ENCODE results near the gene MUC6. TPM values are rescaled to one million over a fixed set of nuclear protein-coding genes. Genes with fewer than 3 reads are reported as not detected.
A peak's percentile ranks its signal among the peaks of the same experiment; 100 is the strongest.

The MUC6 gene
- total and polyA plus RNA-seq, 4 donors = 1.3 to 2.2 TPM; not detected in 2

DNA sequence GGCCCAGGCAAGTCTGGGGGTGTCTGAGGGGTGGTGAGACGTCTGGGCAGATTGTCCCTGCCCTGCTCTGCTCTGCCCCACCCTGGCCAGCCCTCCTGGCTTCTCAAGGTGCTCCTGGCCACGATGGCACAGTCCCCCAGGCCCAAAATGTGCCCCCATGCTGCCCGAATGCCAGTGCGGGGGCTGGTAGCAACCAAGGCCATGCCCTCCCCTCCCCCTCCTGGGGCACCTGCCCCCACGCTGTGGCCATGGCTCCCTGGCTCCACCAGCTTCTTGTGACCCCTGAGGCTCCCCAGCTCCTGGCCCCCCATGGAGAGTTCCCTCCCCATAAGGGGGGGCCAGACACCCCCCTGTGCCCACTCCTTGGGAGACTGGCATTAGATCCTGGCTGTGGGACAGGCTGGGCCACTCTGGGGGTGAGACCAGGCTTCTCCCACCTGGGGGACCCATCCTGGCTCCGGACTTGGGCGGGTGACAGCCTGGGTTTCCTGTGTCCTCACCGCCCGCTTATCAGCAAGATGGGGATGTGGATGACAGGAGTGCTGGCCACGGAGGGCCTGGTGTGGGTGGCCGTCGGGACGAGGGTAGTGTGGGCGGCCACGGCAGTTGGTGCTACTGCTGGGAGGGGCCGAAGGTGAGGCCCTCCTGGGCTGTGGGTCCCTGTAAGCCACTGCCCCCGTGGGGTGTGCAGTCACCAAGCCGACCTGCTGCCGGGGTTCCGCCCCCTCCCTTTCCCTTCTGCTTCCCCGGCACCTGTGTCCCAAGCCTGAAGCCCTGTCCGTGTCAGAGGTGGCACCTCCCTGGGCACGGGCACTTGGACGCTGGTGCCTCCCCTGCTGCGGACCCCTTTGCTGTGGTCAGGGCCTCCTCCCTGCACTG, 15.9 kb upstream of the MUC6 start:
- no peak for DNase-seq (ENCODE audit: low read depth in 4 of 6, low spot score in 6 of 6)
- H3K4me3 ChIP-seq (ENCODE audit: low read depth, low read length) = no peak overlapping the region
- H3K36me3 ChIP-seq (ENCODE audit: control insufficient read depth, insufficient read depth, low read length) = no peaks in the 10 kb centered on the region
- no peaks in the 10 kb centered on the region for H3K27me3 ChIP-seq (ENCODE audit: control insufficient read depth, insufficient read depth, low read length)
- WGBS (ENCODE audit: insufficient coverage) = 89% methylated on average over 25 of the region's 25 CpGs
- H3K27ac ChIP-seq (ENCODE audit: low read depth, low read length) = no peak overlapping the region
- H3K4me1 ChIP-seq (ENCODE audit: control insufficient read depth, insufficient read depth, low read length) = peaks cover 25% of the 10 kb centered on the region
- no peaks in the 10 kb centered on the region for H3K9me3 ChIP-seq (ENCODE audit: control insufficient read depth, insufficient read depth, low read length)

DNA sequence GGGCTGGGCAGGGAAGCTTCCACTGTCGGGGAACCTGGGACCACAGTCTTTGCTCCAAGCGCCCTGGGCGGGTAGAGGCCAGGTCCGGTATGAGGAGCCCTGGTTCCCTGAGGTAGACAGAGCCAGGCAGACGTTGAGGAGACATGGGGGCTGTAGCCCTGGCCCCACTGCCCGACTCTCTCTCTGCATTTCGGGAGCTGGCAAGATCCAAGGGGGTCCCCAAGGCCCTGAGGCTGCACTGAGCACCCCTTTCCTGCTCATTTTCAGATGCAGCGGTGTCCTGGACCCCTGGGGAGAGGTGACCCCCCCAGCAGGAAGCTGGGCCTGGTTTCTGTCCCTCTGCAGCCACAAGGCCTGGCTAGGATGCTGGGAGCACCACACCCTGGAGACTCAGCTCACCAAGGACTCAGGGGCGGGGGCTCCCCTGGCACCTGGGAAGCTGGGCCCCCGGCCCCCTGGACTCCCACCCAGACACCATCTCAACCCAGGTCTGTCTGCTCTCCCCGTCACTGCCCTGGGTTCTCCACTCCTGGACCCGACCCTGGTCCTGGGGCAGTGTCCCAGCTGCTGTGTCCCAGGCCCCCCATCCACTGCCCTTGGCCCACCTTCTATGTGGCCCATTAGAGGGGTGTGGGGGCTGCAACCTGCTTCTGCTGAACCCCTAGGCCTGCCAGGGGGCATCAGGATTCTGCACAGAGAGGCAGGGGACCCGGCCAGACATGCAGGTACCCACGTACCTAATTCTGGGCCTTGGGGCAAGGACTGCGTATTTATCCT, 15.0 kb upstream of the MUC6 start:
- Histone ChIP-seq H3K36me3 (ENCODE audit: control insufficient read depth, insufficient read depth, low read length) (no peaks in the 10 kb centered on the region), H3K9me3 (ENCODE audit: control insufficient read depth, insufficient read depth, low read length) (no peaks in the 10 kb centered on the region), H3K27ac (ENCODE audit: low read depth, low read length) (no peak overlapping the region), H3K4me3 (ENCODE audit: low read depth, low read length) (no peak overlapping the region), H3K4me1 (ENCODE audit: control insufficient read depth, insufficient read depth, low read length) (peaks cover 25% of the 10 kb centered on the region), H3K27me3 (ENCODE audit: control insufficient read depth, insufficient read depth, low read length) (no peaks in the 10 kb centered on the region)
- 74% methylated on average over 14 of the region's 15 CpGs for WGBS (ENCODE audit: insufficient coverage)
- DNase-seq (ENCODE audit: low read depth in 4 of 6, low spot score in 6 of 6) = no peak

GRCh38 chr11:1050581-1051355, 14.2 kb upstream of the MUC6 start:
- DNase-seq (ENCODE audit: low read depth in 4 of 6, low spot score in 6 of 6) = peak in 5 of 6 donors; percentile 7 to 87 (median 20)

DNA sequence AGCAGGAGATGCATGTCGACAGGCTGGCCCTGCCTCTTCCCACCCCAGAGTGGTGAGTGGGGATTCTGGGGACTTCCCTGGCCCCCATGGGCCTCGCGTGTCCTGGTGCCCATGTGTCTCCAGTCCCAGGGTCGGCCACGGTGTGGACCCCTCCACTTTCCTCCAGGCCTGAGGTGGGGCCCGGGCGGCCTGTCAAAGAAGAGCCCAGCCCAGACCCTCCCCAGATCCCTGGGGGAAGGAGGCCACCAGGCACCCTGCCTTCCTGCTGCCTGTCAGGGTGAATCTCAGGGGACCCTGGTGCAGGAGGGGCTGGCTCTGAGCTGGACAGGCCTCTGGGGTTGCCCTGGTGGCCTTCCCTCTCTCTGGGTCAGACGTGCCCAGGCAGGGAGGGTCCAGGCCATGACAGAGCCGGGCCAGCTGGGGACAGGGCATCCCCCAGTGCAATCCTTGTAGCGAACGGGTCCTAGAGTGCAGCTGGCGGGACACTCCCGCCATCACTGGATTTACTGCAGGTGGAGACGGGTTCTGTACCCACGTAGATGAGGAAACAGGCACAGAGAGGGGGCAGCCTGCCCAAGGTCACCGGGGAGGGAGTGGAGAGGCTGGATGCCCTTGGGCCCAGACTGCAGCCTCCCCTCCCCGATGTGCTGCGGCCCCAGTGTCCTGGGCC, 13.5 kb upstream of the MUC6 start:
- 88% methylated on average over 17 of the region's 18 CpGs for WGBS (ENCODE audit: insufficient coverage)
- H3K27ac ChIP-seq (ENCODE audit: low read depth, low read length) = no peak overlapping the region
- H3K4me1 ChIP-seq (ENCODE audit: control insufficient read depth, insufficient read depth, low read length) = peaks cover 25% of the 10 kb centered on the region
- H3K4me3 ChIP-seq (ENCODE audit: low read depth, low read length) = no peak overlapping the region
- H3K36me3 ChIP-seq (ENCODE audit: control insufficient read depth, insufficient read depth, low read length) = no peaks in the 10 kb centered on the region
- H3K27me3 ChIP-seq (ENCODE audit: control insufficient read depth, insufficient read depth, low read length) = no peaks in the 10 kb centered on the region
- no peaks in the 10 kb centered on the region for H3K9me3 ChIP-seq (ENCODE audit: control insufficient read depth, insufficient read depth, low read length)
- DNase-seq (ENCODE audit: low read depth in 4 of 6, low spot score in 6 of 6) = no peak

More at GRCh38 chr11:1050581-1051355, 14.2 kb upstream of the MUC6 start:
- 61% methylated on average over 37 of the region's 39 CpGs for WGBS (ENCODE audit: insufficient coverage)
- H3K27ac ChIP-seq (ENCODE audit: low read depth, low read length) = no peak overlapping the region
- H3K4me3 ChIP-seq (ENCODE audit: low read depth, low read length) = no peak overlapping the region
- no peaks in the 10 kb centered on the region for H3K27me3 ChIP-seq (ENCODE audit: control insufficient read depth, insufficient read depth, low read length)
- no peaks in the 10 kb centered on the region for H3K36me3 ChIP-seq (ENCODE audit: control insufficient read depth, insufficient read depth, low read length)
- no peaks in the 10 kb centered on the region for H3K9me3 ChIP-seq (ENCODE audit: control insufficient read depth, insufficient read depth, low read length)
- H3K4me1 ChIP-seq (ENCODE audit: control insufficient read depth, insufficient read depth, low read length) = peaks cover 25% of the 10 kb centered on the region

DNA sequence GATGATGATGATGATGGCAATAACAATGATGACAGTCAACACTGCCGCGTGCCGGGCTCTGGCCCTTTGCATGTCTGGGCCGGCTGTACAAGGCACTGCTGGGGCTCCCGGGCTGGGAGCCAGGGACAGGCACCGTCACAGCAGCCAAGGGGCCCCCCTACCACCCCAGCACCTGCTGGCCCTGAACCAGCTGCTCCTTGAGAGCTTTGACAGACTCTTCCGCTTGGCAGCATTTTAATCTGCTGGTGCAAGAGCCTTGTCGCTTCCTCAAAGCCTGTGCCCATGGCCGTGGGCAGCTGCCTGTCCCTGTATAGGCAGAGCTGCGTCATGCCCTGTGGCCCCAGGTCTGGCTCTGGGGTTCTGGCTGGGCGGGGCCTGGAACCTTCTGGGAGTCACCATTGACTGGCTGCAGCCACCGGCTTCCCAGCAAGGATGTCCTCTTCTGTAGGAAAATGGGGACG, 12.9 kb upstream of the MUC6 start:
- Histone ChIP-seq H3K36me3 (ENCODE audit: control insufficient read depth, insufficient read depth, low read length) (no peaks in the 10 kb centered on the region), H3K27ac (ENCODE audit: low read depth, low read length) (no peak overlapping the region), H3K27me3 (ENCODE audit: control insufficient read depth, insufficient read depth, low read length) (no peaks in the 10 kb centered on the region), H3K4me1 (ENCODE audit: control insufficient read depth, insufficient read depth, low read length) (peaks cover 22% of the 10 kb centered on the region), H3K4me3 (ENCODE audit: low read depth, low read length) (no peak overlapping the region), H3K9me3 (ENCODE audit: control insufficient read depth, insufficient read depth, low read length) (no peaks in the 10 kb centered on the region)
- peak in 2 of 6 donors; percentile 24 to 25 for DNase-seq (ENCODE audit: low read depth in 4 of 6, low spot score in 6 of 6)
- WGBS (ENCODE audit: insufficient coverage) = 40% methylated on average over 13 of the region's 13 CpGs

DNA sequence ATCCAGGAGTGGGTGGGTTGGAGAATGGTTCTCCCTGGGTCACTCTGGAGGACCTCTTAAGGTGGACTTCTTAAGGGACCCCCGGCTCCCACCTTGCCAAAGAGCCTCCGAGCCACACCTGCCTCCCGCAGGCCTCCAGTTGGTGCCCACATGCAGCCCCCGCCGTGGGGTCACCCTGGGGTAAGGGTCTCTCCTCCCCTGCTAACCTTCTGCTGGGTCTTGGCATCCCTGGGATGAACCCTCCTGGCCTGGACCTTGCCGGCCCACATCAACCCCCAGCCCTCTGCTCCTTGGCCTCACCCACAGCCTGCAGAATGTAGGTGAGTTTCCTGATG, 12.5 kb upstream of the MUC6 start:
- Histone ChIP-seq H3K27ac (ENCODE audit: low read depth, low read length) (no peak overlapping the region), H3K4me1 (ENCODE audit: control insufficient read depth, insufficient read depth, low read length) (peaks cover 18% of the 10 kb centered on the region), H3K4me3 (ENCODE audit: low read depth, low read length) (no peak overlapping the region), H3K27me3 (ENCODE audit: control insufficient read depth, insufficient read depth, low read length) (no peaks in the 10 kb centered on the region), H3K9me3 (ENCODE audit: control insufficient read depth, insufficient read depth, low read length) (no peaks in the 10 kb centered on the region), H3K36me3 (ENCODE audit: control insufficient read depth, insufficient read depth, low read length) (no peaks in the 10 kb centered on the region)
- WGBS (ENCODE audit: insufficient coverage) = 93% methylated on average over 5 of the region's 6 CpGs
- no peak for DNase-seq (ENCODE audit: low read depth in 4 of 6, low spot score in 6 of 6)

GRCh38 chr11:1048375-1049070, 12.0 kb upstream of the MUC6 start:
- no peaks in the 10 kb centered on the region for H3K36me3 ChIP-seq (ENCODE audit: control insufficient read depth, insufficient read depth, low read length)
- no peaks in the 10 kb centered on the region for H3K27me3 ChIP-seq (ENCODE audit: control insufficient read depth, insufficient read depth, low read length)
- H3K27ac ChIP-seq (ENCODE audit: low read depth, low read length) = no peak overlapping the region
- H3K4me1 ChIP-seq (ENCODE audit: control insufficient read depth, insufficient read depth, low read length) = peaks cover 17% of the 10 kb centered on the region
- no peaks in the 10 kb centered on the region for H3K9me3 ChIP-seq (ENCODE audit: control insufficient read depth, insufficient read depth, low read length)
- 68% methylated on average over 20 of the region's 25 CpGs for WGBS (ENCODE audit: insufficient coverage)
- no peak overlapping the region for H3K4me3 ChIP-seq (ENCODE audit: low read depth, low read length)
- no peak for DNase-seq (ENCODE audit: low read depth in 4 of 6, low spot score in 6 of 6)

GRCh38 chr11:1047595-1048156, 11.2 kb upstream of the MUC6 start:
- Histone ChIP-seq H3K9me3 (ENCODE audit: control insufficient read depth, insufficient read depth, low read length) (no peaks in the 10 kb centered on the region), H3K4me3 (ENCODE audit: low read depth, low read length) (no peak overlapping the region), H3K27ac (ENCODE audit: low read depth, low read length) (no peak overlapping the region), H3K27me3 (ENCODE audit: control insufficient read depth, insufficient read depth, low read length) (no peaks in the 10 kb centered on the region), H3K36me3 (ENCODE audit: control insufficient read depth, insufficient read depth, low read length) (no peaks in the 10 kb centered on the region), H3K4me1 (ENCODE audit: control insufficient read depth, insufficient read depth, low read length) (peaks cover 15% of the 10 kb centered on the region)
- no peak for DNase-seq (ENCODE audit: low read depth in 4 of 6, low spot score in 6 of 6)
- WGBS (ENCODE audit: insufficient coverage) = 75% methylated on average over 22 of the region's 22 CpGs
